Globus pallidus (tissue), 1 donor: ENCODE measurements around the gene SLC39A11.

ENCODE experiments used
- DNase-seq: peaks from one replicate; pipeline ENCODE4 v3.0.0-alpha.2; 2015; ENCODE audit warnings: low spot score

SLC39A11 gene

DNA sequence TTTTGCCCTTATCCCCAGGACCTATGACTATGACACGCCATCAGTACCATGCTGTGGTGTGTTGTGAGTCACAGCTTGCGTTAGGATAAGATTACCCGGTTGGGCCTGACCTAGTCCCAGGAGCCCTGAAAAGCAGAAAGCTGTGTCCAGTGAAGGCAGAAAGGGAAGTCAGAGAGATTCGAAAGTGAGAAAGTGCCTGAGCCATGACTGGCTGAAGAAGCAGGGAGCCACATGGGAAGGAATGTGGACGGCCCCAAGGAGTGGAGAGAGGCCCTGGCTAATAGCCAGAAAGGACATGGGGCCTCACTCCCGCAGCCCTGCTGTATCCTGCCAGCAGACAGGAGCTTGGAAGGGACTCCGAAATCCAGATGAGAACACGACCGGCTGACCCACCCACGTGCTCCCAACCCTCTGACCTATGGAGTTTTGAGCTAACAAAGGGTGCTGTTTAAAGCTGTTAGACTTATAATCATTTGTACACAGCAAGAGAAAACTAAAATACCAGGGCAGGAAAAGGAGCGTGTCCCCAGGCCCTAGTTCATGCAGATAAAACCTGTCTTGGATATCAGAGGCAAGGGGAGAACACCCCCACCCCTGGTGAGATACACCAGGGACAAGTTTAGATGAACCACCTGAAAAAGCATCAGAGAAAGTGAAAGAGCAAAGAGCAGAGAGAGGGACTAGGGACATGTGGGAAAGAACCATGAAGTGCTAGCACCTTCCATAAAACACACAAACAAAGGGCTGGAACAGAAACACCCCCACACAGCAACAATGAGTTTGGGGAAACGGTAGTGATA lies 115.3 kb downstream of the SLC39A11 start:
- DNase-seq, result no peak

DNA sequence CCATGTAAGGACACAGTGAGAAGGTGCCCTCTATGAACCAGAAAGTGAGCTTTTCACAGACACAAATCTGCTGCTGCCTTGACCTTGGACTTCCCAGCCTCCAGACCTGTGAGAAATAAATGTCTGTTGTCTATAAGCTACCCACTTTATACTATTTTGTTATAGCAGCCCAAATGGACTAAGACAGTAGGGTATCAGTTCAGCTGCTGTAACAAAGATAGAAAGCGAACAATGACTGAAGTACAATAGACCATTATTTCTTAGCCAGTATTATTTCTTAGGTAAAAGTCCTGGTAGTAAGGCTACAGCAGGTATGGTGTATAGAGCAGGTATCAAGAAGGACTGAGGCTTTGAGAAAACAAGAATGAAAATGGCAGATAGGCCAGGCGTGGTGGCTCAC lies 117.0 kb downstream of the SLC39A11 start:
- no peak for DNase-seq

DNA sequence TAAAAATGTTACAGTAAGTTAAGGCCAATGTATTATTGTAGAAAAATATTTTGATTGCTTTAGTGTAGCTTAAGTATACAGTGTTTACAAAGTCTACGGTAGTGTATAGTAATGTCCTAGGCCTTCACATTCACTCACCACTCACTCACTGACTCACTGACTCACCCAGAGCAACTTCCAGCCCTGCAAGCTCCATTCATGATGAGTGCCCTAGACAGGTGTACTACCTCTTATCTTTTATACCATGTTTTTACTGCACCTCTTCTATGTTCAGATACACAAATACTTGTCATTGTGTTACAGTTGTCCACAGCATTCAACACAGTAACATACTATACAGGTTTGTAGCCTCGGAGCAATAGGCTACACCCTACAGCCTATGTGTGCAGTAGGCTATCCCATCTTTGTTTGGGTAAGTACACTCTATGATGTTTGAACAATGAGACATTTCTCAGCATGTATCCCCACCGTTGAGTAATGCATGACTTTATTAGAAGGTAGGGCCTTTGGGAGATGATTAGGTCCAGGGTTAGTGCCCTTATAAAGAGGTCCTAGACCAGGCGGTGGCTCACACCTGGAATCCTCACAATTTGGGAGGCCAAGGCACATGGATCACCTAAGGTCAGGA lies 117.8 kb downstream of the SLC39A11 start:
- no peak for DNase-seq

DNA sequence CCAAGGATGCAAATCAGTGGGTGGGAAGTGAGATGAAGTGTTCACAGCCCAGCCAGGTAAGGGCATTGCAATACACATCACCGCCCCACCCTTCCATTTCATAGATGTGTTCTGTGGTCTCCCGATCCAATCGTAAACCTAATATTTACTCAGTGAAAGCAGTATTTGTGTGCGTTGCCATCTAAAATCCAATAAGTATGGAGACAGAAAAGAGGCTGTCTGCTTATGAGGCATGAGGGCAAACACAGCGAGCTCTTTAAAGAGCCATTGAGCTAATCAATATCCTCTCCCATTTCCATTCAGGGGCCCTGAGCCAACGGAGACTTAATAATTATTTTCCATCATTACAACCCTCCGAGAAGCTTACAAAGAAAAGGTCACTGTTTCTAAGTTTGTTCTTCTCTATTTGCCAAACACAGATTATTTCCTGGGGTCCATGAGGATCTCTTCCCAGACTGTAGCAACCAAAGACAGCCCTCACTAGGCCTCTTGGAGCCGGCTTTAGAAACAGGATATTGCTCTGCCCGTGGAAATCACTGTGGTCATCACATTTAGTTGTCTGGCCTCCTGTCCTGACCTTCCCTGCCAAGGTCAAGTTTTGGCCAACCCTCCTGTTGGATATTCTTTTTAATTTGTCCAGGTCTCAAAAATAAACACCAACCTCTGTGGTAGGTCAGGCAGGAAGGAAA lies 120.1 kb downstream of the SLC39A11 start:
- DNase-seq, result no peak

DNA sequence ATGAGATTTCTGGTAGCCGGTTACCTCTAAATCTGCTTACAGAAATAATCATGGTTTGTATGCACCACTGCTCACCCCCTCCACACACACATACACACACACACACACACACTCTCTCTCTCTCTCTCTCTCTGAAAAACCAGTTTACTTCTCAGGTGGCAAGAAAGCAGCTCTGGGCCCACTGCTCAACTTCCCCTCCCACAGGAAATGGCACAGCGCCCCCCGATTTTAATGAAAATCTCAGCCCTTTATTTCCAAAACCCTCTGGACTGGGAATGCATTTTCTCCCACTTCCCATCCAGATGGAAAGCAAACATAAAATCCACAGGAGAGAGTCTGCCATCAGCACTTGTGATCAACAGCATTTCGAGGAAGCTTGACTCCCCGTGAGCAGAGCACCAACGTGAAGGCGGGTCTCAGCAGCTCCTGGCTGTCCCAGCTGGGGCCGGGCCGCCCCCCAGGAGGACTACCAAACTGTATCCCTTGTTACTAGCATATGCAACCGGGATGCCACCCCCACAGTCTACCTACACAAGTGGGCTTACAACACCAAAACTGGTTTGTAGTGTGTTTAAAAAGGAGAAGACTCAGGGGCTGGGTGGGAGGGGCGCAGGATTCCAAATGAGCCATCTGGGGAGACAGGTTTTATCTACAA lies 121.1 kb downstream of the SLC39A11 start:
- DNase-seq, result no peak

DNA sequence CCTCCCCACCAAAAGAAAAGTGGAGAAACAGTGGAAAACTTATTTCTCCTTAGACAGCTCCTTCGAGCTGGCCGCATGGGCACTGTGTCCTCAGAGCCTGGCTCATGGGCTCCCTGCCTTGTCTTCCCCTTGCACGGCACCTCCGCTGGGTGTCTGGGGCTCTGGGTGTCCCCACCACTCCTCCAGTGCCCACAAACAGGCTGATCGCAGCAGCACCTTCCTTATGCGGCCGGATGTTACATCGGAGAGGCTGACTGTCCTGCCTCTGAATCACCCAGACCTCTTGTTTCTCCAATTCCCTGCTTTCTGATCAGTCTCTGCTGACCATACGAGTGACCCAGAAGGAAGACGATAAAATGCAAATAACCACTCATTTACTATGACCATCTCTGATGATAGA lies 121.7 kb downstream of the SLC39A11 start:
- no peak for DNase-seq

DNA sequence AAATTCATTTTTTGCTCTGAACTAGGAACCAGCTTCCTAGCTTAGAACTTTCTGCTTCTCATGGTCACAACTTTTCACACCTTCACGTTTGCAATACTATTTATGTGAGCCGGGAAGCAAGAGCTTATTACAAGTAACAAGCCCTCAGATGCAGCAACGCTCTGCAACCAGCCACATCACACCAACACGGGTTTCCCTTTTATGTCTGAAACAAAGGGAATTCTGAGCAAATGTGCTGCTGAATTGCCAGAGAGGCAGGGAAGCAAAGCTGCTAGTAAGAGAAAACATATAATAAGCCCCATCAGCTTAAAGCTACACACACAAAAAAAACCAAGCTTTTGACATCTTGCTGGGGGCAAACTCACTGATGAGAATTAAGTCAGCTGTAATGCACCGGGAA lies 122.2 kb downstream of the SLC39A11 start:
- no peak for DNase-seq

DNA sequence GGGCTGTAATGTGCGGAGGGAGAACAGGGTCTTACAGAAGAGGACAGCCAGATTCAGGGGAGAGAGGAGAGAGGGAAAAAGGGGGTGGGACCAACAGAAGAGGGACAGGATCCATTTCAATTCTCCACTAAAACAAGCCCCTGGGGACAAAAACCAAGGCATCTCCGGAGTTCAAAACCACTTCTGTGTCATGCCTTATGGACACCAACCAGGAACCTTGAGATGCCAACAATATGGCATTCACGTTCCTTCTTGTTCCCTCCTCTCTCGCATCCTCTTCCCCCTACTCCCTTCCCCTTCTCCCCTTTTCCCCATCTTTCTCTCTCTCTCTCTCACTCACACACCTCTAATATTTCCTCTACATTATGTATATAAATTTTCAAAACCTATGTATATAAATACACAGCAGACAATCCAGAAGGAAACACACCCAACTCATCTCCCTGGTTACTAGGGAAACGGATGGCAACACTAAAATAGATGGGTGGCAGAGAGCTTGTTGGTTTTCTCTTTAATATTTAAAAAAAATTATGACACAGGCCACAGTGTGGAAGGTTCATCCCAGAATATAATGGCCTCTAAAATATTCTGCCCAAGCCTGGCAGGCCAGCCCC lies 123.1 kb downstream of the SLC39A11 start:
- no peak for DNase-seq

DNA sequence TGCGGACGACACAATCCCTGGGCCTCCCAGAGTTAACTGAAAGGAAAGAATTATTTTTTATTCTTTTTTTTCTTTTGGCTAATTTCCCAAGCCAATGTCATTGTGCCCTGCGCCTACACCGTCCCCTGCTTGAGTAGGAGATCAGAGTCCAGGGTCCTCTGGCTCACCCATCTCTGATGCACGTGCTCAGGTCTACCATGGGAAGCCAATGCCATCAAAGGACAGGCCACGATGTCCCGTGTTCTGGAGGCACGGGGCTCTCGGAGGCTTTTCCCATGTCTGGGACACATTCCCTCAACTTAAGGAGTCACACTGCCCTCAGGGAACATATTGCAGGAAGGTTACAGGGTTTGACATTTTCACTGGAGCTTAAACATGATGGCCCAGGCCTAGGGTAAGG lies 123.7 kb downstream of the SLC39A11 start:
- no peak for DNase-seq

DNA sequence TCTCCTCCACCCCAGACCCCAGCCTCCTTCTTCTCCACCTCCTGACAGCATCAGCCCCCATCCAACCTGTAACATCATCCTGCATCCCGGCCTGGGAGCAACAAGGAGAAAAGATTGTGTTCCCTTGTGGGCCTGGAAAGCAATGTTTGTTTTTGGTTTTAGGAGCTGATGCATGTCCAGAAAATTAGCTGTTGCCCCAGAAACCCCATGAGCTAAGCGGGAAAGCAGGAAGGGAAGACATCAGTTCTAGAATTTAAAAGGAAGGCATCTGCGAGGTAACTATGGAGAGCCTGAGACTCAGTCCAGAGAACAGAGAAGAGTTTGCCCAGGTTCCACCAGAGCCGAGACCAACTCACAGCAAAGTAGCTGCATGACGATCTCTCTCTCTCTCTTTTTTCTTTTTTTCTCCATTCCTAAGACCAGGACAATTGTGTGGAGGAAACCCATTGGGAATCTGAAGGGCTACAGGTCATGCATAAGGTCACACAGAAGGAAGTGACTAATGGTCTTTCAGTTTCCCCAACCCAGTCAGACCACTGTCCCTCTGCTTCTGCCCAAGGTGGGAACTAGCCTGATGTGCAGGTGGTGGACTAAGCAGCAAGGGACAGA lies 124.4 kb downstream of the SLC39A11 start:
- no peak for DNase-seq

DNA sequence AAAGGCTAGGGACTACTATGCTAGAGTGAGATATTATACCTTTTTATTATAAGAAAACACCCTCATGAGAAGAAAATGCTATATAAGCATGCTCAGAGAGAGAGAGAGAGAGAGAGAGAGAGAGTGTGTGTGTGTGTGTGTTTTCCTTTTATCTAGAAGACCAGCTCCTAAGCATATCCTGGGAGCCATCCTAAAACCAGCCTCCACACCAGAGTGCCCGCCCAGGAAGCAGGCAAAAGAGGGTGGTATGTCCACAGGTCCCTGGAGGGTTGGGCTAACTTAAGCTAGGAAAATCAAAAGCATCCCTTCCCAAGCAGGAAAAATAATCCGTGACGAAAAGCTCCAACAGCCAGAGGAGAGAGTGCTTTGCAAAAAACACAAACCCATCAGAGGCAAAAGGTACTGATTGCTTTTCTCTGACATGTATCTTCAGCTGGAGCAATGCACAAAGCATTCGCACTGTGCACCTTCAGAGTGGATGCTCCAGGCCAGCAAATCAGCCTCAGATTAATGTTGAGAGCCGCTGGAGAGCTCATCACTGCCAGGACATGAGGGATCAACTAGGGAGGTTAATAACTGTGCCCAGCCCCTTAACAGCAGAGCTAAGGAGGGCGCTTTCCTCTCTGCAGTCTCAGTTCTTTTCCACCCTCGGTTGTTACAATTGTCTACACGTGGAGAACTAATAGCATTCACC lies 125.1 kb downstream of the SLC39A11 start:
- no peak for DNase-seq

DNA sequence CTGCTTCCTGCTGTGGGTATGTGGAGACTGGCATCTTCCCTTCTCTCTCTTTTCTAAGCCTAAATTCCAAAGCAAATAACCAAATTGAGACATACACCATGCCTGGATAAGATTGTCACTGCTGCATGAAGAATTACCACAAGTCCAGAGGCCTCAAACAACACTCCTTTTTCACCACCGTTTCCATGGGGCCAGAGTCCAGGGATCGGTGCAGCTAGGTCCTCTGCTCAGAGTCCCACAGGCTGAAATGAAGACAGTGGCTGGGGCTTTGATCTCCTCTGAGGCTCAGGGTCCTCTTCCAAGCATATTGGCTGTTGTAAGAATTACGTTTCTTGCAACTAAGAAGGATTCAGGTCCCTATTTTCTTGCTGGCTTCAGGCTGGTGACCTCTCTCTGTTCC lies 130.4 kb downstream of the SLC39A11 start:
- DNase-seq, result no peak

DNA sequence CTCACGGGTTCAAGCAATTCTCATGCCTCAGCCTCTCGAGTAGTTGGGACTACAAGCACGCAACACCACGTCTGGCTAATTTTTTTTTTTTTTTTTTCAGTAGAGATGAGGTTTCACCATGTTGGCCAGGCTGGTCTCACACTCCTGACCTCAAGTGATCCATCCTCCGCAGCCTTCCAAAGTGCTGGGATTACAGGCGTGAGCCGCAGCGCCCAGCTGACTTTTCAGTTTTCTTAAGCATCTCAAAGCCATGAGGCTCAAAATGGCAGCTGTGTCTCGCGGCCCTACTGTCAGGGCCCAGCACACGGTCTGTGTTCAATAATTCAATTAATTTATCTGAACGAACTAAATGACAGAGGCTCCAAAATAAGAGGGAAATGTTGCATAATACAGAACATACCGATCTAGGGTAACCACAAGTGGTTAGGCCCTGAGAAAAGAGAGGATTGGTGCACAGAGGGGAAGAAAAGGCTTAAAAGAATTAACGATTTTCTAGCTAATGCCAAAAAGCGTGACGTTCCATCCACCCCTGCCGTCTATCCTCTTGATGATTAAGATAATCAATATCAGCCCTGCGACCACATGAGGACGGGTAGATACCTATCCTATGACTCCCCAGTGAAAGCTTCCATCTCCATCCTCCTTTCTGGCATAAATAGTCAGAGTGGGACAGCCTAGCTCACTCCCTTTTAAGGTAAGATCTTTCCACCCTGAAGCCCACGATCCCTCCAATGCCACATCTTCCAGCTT lies 136.9 kb downstream of the SLC39A11 start:
- no peak for DNase-seq

DNA sequence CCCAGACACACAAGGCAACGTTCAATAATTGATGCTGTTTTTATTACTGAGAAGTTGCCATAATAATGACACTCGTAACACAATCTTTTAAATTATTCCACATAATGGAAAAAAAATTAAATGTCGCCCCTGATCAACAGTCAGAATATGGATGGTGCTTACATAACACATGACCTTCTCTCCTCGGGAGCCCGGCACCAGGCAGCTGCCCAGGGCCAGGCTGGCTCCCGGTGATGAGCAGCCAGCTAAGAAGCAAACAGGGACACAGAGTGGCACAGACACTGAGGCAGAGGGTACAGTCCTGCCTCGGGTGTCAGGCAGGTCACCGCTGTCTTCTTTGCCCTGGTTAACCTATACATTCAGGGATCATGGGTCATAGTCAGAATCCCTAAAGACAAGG lies 137.9 kb downstream of the SLC39A11 start:
- DNase-seq, result no peak

DNA sequence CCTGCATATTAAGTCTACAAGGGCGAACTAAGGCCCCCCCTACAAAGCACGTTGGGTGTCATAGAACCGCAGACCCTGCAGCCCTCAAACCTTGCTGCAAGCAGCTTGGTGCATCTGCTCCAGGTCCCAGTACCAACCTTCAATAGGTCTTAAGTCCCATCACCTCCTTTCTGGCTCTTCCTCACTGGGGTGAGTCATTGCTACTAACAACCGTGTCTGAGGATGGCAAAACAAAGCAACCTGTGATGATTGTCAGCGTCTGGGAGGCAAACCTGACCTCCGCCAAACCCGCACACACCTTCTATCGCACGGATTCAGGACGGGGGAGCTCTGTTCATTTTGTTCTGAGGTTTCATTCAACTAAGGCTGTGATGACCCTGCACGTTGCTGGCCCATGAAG lies 138.9 kb downstream of the SLC39A11 start:
- no peak for DNase-seq

DNA sequence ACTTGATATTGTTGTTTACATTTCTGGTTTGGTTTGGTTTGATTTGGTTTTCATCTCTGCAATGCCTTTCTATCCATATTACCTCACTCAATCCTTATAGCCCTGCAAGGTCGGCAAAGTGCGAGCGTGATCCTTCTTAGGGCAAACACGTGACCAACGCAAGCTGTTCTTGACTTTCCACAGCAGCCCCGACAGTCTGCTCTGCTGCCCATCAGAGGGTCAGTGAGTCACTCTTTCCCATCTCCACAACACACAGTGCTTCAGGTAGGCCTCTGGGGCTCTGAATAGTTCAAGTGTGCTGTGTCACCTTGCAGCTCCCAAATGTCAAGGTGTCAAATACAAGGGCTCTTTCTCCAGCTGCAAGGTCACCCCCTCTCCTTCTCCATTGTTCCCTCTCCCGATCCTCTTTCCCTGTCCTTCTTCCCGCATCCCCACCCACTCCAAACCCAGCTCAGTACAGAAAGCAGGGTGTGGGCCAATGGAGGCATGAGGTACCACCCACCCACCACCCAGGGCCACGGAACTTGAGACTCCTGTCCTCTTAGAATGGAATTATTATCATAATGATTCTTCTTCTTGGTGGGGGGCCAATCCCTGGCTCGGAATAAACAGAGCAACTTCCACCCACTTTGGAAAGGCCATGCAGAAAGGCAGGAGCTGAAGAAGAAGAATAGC lies 139.7 kb downstream of the SLC39A11 start:
- DNase-seq, result no peak

DNA sequence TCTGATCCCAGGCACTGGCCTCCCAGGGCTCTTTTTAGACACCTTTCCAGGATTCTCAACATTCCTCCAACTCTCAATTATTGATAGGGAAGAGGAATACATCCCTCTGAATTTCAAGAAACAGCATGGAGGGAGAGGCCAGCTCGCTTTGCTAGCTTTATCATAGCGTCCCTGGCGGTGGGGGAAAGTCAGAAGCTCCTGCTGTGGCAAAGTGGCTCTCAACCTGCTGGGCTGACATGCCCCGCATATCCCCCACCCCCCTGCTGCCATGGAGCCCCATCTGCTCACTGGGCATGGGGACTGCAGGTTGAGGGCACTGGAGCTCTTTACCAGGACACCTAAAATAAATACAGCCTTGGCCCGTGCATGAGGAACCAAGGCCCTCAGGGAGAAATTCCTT lies 140.3 kb downstream of the SLC39A11 start:
- DNase-seq, result no peak

DNA sequence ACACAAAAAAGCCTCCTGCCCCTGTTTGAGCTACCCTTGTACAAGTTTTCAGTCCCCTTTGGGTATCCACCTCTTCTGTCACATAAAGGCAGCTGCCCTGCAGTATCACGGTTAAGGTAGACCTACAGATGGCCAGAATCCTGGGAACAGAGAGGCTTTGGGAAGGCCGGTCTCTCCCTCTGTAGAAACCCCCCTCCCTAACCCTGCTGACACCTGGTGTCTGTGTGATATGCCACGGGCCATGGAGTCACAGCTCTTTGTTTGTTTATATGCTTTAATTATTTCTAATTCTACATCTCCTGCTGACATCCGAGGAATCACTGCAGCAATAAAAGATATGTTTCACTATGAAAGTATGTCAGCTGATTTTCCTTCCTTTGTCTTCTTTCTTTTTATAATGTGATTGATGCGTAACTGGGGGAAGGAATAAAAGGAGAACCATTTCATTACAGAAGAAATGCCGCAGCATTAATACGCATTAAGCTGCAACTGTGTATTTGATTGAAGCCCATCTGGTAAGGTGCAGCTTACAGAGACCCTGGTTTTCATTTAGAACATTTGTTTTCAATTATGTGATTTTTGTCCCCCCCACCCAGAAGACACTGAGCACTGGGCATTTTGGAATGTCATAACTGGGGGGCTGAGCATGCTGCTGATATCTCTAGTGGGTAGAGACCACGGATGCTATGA lies 142.1 kb downstream of the SLC39A11 start:
- no peak for DNase-seq

DNA sequence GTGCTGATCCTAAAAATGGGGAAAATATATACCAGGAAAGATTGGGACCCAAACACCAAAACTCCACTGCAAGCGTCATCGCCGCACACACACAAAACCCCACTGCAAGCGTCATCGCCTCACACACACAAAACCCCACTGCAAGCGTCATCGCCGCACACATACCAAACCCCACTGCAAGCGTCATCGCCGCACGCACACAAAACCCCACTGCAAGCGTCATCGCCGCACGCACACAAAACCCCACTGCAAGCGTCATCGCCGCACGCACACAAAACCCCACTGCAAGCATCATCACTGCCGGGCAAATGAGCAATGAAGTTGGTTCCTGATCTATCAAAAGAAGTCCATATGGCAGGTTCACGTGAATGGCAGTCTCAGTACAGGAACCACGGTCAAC lies 144.4 kb downstream of the SLC39A11 start:
- DNase-seq, result no peak
